SU-DHL-6 (cell line): Measurements from ENCODE around the gene NKD1.

Experiments
- H2AFZ ChIP-seq: fragments of 200-600 bp; sonication (generic); 2 replicates; pipeline ENCODE4 v1.6.1; 2014; ENCODE audit warnings: low read depth, mild to moderate bottlenecking, moderate library complexity, mixed read lengths, antibody characterized with exemption, low read length; ENCODE audit not compliant: severe bottlenecking
- H3F3A ChIP-seq: fragments of 200-600 bp; shearing (Covaris generic); 2 replicates; pipeline ENCODE4 v1.6.0; 2016; ENCODE audit warnings: antibody characterized with exemption, mild to moderate bottlenecking; ENCODE audit not compliant: insufficient read depth
- H3K27ac ChIP-seq: fragments of 200-600 bp; sonication (generic); 2 replicates; pipeline ENCODE4 v1.5.1; 2016; ENCODE audit warnings: low read depth, mild to moderate bottlenecking, low read length, moderate library complexity, mixed read lengths
- H3K27me3 ChIP-seq: fragments of 200-600 bp; sonication (generic), shearing (Covaris generic); 2 replicates; pipeline ENCODE4 v1.6.0; 2014; ENCODE audit warnings: mild to moderate bottlenecking, low read length
- H3K36me3 ChIP-seq: fragments of 200-600 bp; sonication (generic); 2 replicates; pipeline ENCODE4 v1.6.1; 2014; ENCODE audit warnings: mild to moderate bottlenecking, low read length, mixed read lengths
- H3K4me2 ChIP-seq: fragments of 300-600, 200-600 bp; shearing (Covaris generic), sonication (generic); 2 replicates; pipeline ENCODE4 v1.6.0; 2014; ENCODE audit warnings: low read length, low read depth, mild to moderate bottlenecking; ENCODE audit not compliant: poor library complexity, severe bottlenecking
- H3K4me3 ChIP-seq: fragments of 200-600 bp; sonication (generic); 2 replicates; pipeline ENCODE4 v1.5.1; 2014; ENCODE audit warnings: antibody characterized with exemption, low read length, mild to moderate bottlenecking, mixed read lengths; ENCODE audit not compliant: insufficient read depth, poor library complexity, severe bottlenecking
- H3K79me2 ChIP-seq: fragments of 200-600 bp; sonication (generic); 2 replicates; pipeline ENCODE4 v1.6.1; 2014; ENCODE audit warnings: mild to moderate bottlenecking, low read length, moderate library complexity; ENCODE audit not compliant: insufficient read depth
- H3K9ac ChIP-seq: fragments of 200-600 bp; sonication (generic); 2 replicates; pipeline ENCODE4 v1.7.0; 2014; ENCODE audit warnings: mild to moderate bottlenecking, low read length
- H3K9me2 ChIP-seq: fragments of 200-600 bp; sonication (generic); replicated peaks from 2 replicates; pipeline ENCODE4 v1.6.1; 2014; ENCODE audit warnings: low read length; ENCODE audit not compliant: insufficient read depth
- H3K9me3 ChIP-seq: fragments of 200-600 bp; sonication (generic); 2 replicates; pipeline ENCODE4 v1.6.1; 2014; ENCODE audit warnings: low read length, mixed read lengths; ENCODE audit not compliant: insufficient read depth
- H4K20me1 ChIP-seq: fragments of 200-600 bp; sonication (generic); 2 replicates; pipeline ENCODE4 v1.6.1; 2014; ENCODE audit warnings: low read depth, mild to moderate bottlenecking, antibody characterized with exemption, low read length, moderate library complexity, mixed read lengths
- EZH2phosphoT487 ChIP-seq: fragments of 200-600 bp; sonication (generic), shearing (Covaris generic); conservative IDR thresholded peaks from 2 replicates; pipeline ENCODE4 v1.6.1; 2018; ENCODE audit warnings: mild to moderate bottlenecking, antibody characterized with exemption, low read length, moderate library complexity, mixed read lengths
- TF ChIP-seq, protein P1 (sequence below): fragments of 200-600 bp; sonication (generic); IDR thresholded peaks from one replicate; pipeline ENCODE4 v1.5.1; 2017; ENCODE audit warnings: antibody characterized with exemption, mild to moderate bottlenecking, low read length, moderate library complexity; ENCODE audit not compliant: insufficient read depth, poor library complexity, severe bottlenecking

The NKD1 gene

GRCh38 chr16:50568187-50568815, 20.1 kb downstream of the NKD1 start:
- H3K9me3 ChIP-seq, result no peaks in the 10 kb centered on the region
- no peaks in the 10 kb centered on the region for H3F3A ChIP-seq
- no peaks in the 10 kb centered on the region for H3K27me3 ChIP-seq
- H2AFZ ChIP-seq, result no peak overlapping the region
- H3K27ac ChIP-seq, result no peak overlapping the region
- H4K20me1 ChIP-seq, result no peaks in the 10 kb centered on the region
- no peak overlapping the region for H3K4me3 ChIP-seq
- no peak overlapping the region for H3K4me2 ChIP-seq
- TF ChIP-seq, protein P1, sequence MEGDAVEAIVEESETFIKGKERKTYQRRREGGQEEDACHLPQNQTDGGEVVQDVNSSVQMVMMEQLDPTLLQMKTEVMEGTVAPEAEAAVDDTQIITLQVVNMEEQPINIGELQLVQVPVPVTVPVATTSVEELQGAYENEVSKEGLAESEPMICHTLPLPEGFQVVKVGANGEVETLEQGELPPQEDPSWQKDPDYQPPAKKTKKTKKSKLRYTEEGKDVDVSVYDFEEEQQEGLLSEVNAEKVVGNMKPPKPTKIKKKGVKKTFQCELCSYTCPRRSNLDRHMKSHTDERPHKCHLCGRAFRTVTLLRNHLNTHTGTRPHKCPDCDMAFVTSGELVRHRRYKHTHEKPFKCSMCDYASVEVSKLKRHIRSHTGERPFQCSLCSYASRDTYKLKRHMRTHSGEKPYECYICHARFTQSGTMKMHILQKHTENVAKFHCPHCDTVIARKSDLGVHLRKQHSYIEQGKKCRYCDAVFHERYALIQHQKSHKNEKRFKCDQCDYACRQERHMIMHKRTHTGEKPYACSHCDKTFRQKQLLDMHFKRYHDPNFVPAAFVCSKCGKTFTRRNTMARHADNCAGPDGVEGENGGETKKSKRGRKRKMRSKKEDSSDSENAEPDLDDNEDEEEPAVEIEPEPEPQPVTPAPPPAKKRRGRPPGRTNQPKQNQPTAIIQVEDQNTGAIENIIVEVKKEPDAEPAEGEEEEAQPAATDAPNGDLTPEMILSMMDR, result no peak
- no peak for TF ChIP-seq EZH2phosphoT487
- no peaks in the 10 kb centered on the region for H3K79me2 ChIP-seq
- no peak overlapping the region for H3K9ac ChIP-seq
- no peaks in the 10 kb centered on the region for H3K9me2 ChIP-seq
- H3K36me3 ChIP-seq, result no peaks in the 10 kb centered on the region

DNA sequence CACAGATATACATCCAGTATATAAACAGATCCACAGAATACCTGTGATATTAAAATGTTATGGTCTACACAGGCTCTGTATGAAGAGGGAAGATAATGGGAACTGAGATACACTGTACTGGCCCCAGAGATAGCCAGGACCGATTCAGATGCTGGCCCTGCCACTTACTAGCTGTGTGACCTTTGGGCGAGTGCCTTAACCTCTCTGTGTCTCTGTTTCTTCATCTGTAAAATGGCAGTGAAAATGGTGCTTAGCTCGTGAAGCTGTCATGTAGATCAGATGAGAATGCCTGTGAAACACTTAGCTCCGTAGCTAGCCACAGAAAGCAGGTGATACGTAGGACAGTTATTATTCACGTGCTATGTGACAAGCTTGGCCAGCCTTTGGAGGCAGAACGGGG, 22.2 kb downstream of the NKD1 start:
- TF ChIP-seq EZH2phosphoT487, result no peak
- TF ChIP-seq, protein P1, result no peak
- Histone ChIP-seq H3K36me3 (no peaks in the 10 kb centered on the region), H3K27ac (no peak overlapping the region), H3K4me2 (no peak overlapping the region), H4K20me1 (no peaks in the 10 kb centered on the region), H2AFZ (no peak overlapping the region), H3K79me2 (no peaks in the 10 kb centered on the region), H3K9me3 (no peaks in the 10 kb centered on the region), H3F3A (no peaks in the 10 kb centered on the region), H3K9me2 (no peaks in the 10 kb centered on the region), H3K4me3 (no peak overlapping the region), H3K27me3 (no peaks in the 10 kb centered on the region), H3K9ac (no peak overlapping the region)

DNA sequence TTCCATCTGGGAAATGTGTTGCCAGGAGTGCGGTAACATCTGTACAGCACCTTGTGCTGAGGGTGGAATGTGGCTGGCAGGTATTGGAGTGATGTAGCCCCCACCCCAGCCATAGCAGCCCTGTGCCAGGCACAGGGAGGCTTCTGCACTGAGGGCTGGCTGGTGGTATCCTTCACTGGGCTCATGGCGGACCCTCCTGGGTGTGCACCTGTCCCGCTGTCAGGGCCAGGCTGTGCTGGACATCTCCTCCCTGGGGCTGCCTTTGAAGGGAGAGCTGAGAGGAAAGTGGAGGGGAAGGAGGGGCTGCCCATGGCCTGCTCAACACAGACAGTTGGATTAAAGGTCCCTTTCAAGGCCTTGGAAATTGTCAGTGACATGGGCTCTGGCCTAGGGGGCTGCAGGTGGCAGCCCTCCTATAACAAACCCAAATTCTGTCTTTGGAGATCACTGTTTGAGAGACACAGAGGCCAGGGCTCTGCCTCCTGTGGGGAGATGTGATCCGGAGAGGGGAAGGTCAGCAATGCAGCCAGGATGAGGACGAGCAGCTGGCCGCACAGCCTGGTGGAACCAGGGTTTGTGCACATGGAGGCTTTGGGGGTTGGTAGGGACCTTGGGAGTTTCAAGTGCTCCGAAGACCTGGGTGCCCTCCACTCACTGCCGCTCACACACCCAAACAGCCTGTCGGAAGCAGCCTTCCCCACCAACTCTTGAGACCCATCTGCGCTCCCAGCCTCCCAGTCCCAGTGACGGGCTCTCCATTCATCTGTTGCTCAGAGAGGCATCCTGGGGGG, 22.8 kb downstream of the NKD1 start:
- H3F3A ChIP-seq, result no peaks in the 10 kb centered on the region
- H3K4me2 ChIP-seq, result no peak overlapping the region
- no peak overlapping the region for H2AFZ ChIP-seq

More for the DNA sequence above, 22.8 kb downstream of the NKD1 start:
- H3K9ac ChIP-seq, result no peak overlapping the region
- H3K4me3 ChIP-seq, result no peak overlapping the region
- H3K27ac ChIP-seq, result no peak overlapping the region
- no peaks in the 10 kb centered on the region for H3K79me2 ChIP-seq
- no peaks in the 10 kb centered on the region for H3K9me3 ChIP-seq
- no peaks in the 10 kb centered on the region for H3K9me2 ChIP-seq
- no peaks in the 10 kb centered on the region for H4K20me1 ChIP-seq
- H3K27me3 ChIP-seq, result no peaks in the 10 kb centered on the region
- TF ChIP-seq, protein P1, result no peak
- TF ChIP-seq EZH2phosphoT487, result no peak
- no peaks in the 10 kb centered on the region for H3K36me3 ChIP-seq
